K562 (cell line): ENCODE data around the gene ILF2. TPM values are rescaled to one million over a fixed set of nuclear protein-coding genes. Genes with fewer than 3 reads are reported as not detected.

Source experiments
- ATAC-seq: fragments of 200-7000 bp; cut with Tn5 transposase; 3 replicates; pipeline ENCODE4 v1.9.1; 2020; ENCODE audit warnings: moderate library complexity
- BruUV-seq: library from RNA; stranded (reverse); fragments of 400-500 nt; replicated peaks from 2 replicates; lab custom pipeline; 2021; lab: Mats Ljungman, UMichigan
- CTCF ChIA-PET: fragments of 300-600 bp; formaldehyde crosslinking; extraction: SDS; loops from one replicate; lab custom pipeline; 2021; ENCODE audit warnings: low intra/inter-chr PET ratio; lab: Yijun Ruan, JAX
- POLR2A ChIA-PET: fragments of 300-600, 350-650 bp; sonication (Branson Sonifier 250); formaldehyde crosslinking; extraction: SDS; loops from one replicate; lab custom pipeline; 2021; ENCODE audit warnings: antibody characterized with exemption, inconsistent platforms; lab: Yijun Ruan, JAX
- DNase-seq, 4 experiments: peaks; one replicate each; pipeline versions ENCODE4 v3.0.0 to v3.0.0-alpha.2; 2011 to 2018; ENCODE audit warnings: low spot score in 3 of 4, mixed read lengths in 3 of 4; ENCODE audit errors: extremely low read depth in 1 of 4
- FAIRE-seq: peaks from 2 replicates; lab custom pipeline; 2011; peaks lifted over from hg19 to GRCh38; lab: Jason Lieb, UNC
- H2AFZ ChIP-seq: 2 replicates; pipeline ENCODE4 v1.6.0; 2011; ENCODE audit warnings: low read depth, low read length, control low read depth, inconsistent platforms
- H3K27ac ChIP-seq: fragments of 200-600 bp; 3 replicates; pipeline ENCODE4 v1.8.0; 2011; ENCODE audit warnings: low read depth, mild to moderate bottlenecking, control low read depth, inconsistent platforms, low read length, moderate library complexity, mixed read lengths; ENCODE audit errors: extremely low read depth
- H3K27me3 ChIP-seq, 2 experiments: fragments of 300-600 bp in 1 of 2; 2 replicates in 1 of 2; 3 replicates in 1 of 2; pipeline versions ENCODE4 v1.6.0 to v1.8.0; 2011; ENCODE audit warnings: inconsistent platforms in 2 of 2, low read length in 2 of 2, mild to moderate bottlenecking in 1 of 2, mixed read lengths in 1 of 2, moderate library complexity in 1 of 2; ENCODE audit not compliant: control insufficient read depth in 2 of 2, insufficient read depth in 2 of 2
- H3K36me3 ChIP-seq: fragments of 300-600 bp; 3 replicates; pipeline ENCODE4 v1.8.0; 2011; ENCODE audit warnings: mild to moderate bottlenecking, low read length, inconsistent platforms; ENCODE audit not compliant: control insufficient read depth, insufficient read depth
- H3K4me1 ChIP-seq, 2 experiments: fragments of 200-600 bp in 1 of 2; replicated peaks in 1 of 2; 2 replicates in 1 of 2; 3 replicates in 1 of 2; pipeline versions ENCODE4 v1.5.1 to v1.8.0; 2011; ENCODE audit warnings: inconsistent platforms in 2 of 2, low read length in 2 of 2, mild to moderate bottlenecking in 1 of 2, mixed read lengths in 1 of 2, moderate library complexity in 1 of 2; ENCODE audit not compliant: control insufficient read depth in 2 of 2, insufficient read depth in 2 of 2
- H3K4me2 ChIP-seq: 2 replicates; pipeline ENCODE4 v1.6.1; 2011; ENCODE audit warnings: low read length, control low read depth, inconsistent platforms, mixed read lengths; ENCODE audit not compliant: insufficient read depth
- H3K4me3 ChIP-seq: fragments of 200-600 bp; sonication (generic), shearing (Covaris generic); 2 replicates; pipeline ENCODE4 v1.5.1; 2016; ENCODE audit warnings: control low read depth, inconsistent platforms
- H3K79me2 ChIP-seq: fragments of 200-600 bp; 3 replicates; pipeline ENCODE4 v1.8.0; 2011; ENCODE audit warnings: low read length, inconsistent platforms; ENCODE audit not compliant: control insufficient read depth, insufficient read depth
- H3K9ac ChIP-seq, 2 experiments: 2 replicates each; pipeline versions ENCODE4 v1.6.0 to v1.6.1; 2011; ENCODE audit warnings: low read depth in 2 of 2, low read length in 2 of 2, control low read depth in 1 of 2, inconsistent platforms in 1 of 2, mild to moderate bottlenecking in 1 of 2, mixed read lengths in 1 of 2; ENCODE audit not compliant: insufficient read depth in 1 of 2
- H3K9me1 ChIP-seq: one replicate; pipeline ENCODE4 v1.6.0; 2011; ENCODE audit warnings: inconsistent platforms, mild to moderate bottlenecking, low read length, moderate library complexity; ENCODE audit not compliant: control insufficient read depth, insufficient read depth
- H3K9me3 ChIP-seq: replicated peaks from 2 replicates; pipeline ENCODE4 v1.5.1; 2011; ENCODE audit warnings: low read depth, low read length, inconsistent platforms; ENCODE audit not compliant: control insufficient read depth, insufficient read depth
- H4K20me1 ChIP-seq: replicated peaks from 2 replicates; pipeline ENCODE4 v1.6.1; 2011; ENCODE audit warnings: low read length, inconsistent platforms, mixed read lengths; ENCODE audit not compliant: control insufficient read depth, insufficient read depth
- CHCHD3 ChIP-seq: fragments of 250-450 bp; sonication (Bioruptor Pico); IDR thresholded peaks from 2 replicates; pipeline ENCODE4 v2.1.2; 2022; ENCODE audit warnings: mild to moderate bottlenecking
- CHD4 ChIP-seq: fragments of 200-600 bp; sonication (generic); IDR thresholded peaks from 3 replicates; pipeline ENCODE4 v1.6.1; 2012; ENCODE audit warnings: low read depth, mild to moderate bottlenecking, mixed read lengths, low read length, inconsistent platforms; ENCODE audit not compliant: insufficient read depth, insufficient replicate concordance, poor library complexity, severe bottlenecking
- ELF4 ChIP-seq: fragments of 450-650 bp; formaldehyde crosslinking; IDR thresholded peaks from 2 replicates; pipeline ENCODE4 v1.4.0; 2022; ENCODE audit warnings: missing genetic modification characterization
- ESRRB ChIP-seq: fragments of 250-450 bp; sonication (Bioruptor Pico); IDR thresholded peaks from 2 replicates; pipeline ENCODE4 v1.5.0; 2020; ENCODE audit warnings: mild to moderate bottlenecking, moderate library complexity, borderline replicate concordance
- GATAD2A ChIP-seq: fragments of 450-650 bp; IDR thresholded peaks from 2 replicates; pipeline ENCODE4 v1.6.1; 2017
- KLF13 ChIP-seq: fragments of 450-650 bp; IDR thresholded peaks from 2 replicates; pipeline ENCODE4 v1.6.1; 2016; ENCODE audit warnings: missing genetic modification characterization, low read depth, mild to moderate bottlenecking, missing compliant biosample characterization, moderate library complexity, borderline replicate concordance
- MAFG ChIP-seq: fragments of 450-650 bp; conservative IDR thresholded peaks from 2 replicates; pipeline ENCODE4 v1.6.1; 2016; ENCODE audit warnings: missing genetic modification characterization, missing compliant biosample characterization
- MEIS2 ChIP-seq: fragments of 450-650 bp; IDR thresholded peaks from 2 replicates; pipeline ENCODE4 v1.6.1; 2014; ENCODE audit warnings: mild to moderate bottlenecking; ENCODE audit not compliant: partially characterized antibody
- NFE2 ChIP-seq: IDR thresholded peaks from 2 replicates; pipeline ENCODE4 v1.6.1; 2014; ENCODE audit warnings: antibody characterized with exemption, low read depth
- NKRF ChIP-seq: fragments of 450-650 bp; IDR thresholded peaks from 2 replicates; pipeline ENCODE4 v1.6.1; 2016; ENCODE audit warnings: borderline replicate concordance
- NR1H2 ChIP-seq: sonication (generic); formaldehyde crosslinking; IDR thresholded peaks from 2 replicates; pipeline ENCODE4 v1.4.0; 2020; ENCODE audit warnings: mild to moderate bottlenecking, missing genetic modification reagents
- NUFIP1 ChIP-seq: fragments of 450-650 bp; IDR thresholded peaks from 2 replicates; pipeline ENCODE4 v1.6.1; 2018; ENCODE audit not compliant: partially characterized antibody
- PURB ChIP-seq: sonication (generic); formaldehyde crosslinking; IDR thresholded peaks from 2 replicates; pipeline ENCODE4 v1.9.0; 2021; ENCODE audit warnings: low read depth, mild to moderate bottlenecking, missing genetic modification reagents
- SNAPC5 ChIP-seq: fragments of 250-450 bp; sonication (Bioruptor Pico); IDR thresholded peaks from 2 replicates; pipeline ENCODE4 v1.8.0; 2021; ENCODE audit warnings: moderate library complexity, mild to moderate bottlenecking, inconsistent platforms
- STAG1 ChIP-seq: sonication (generic); formaldehyde crosslinking; IDR thresholded peaks from 2 replicates; pipeline ENCODE4 v1.5.0; 2020; ENCODE audit warnings: missing genetic modification reagents, borderline replicate concordance
- TBL1XR1 ChIP-seq, 2 experiments: IDR thresholded peaks; 2 replicates each; pipeline ENCODE4 v1.6.1; 2012; ENCODE audit warnings: improper control_type of control experiment in 2 of 2, low read length in 2 of 2, mild to moderate bottlenecking in 1 of 2
- ZBTB8A ChIP-seq: fragments of 450-650 bp; IDR thresholded peaks from 2 replicates; pipeline ENCODE4 v1.6.1; 2018; ENCODE audit warnings: mild to moderate bottlenecking, moderate library complexity; ENCODE audit not compliant: partially characterized antibody
- ZNF316 ChIP-seq: fragments of 450-650 bp; IDR thresholded peaks from 2 replicates; pipeline ENCODE4 v1.6.1; 2016
- ZNF717 ChIP-seq: fragments of 250-450 bp; sonication (Bioruptor Pico); IDR thresholded peaks from 2 replicates; pipeline ENCODE4 v1.5.0; 2021
- ZNF764 ChIP-seq: fragments of 250-450 bp; sonication (Bioruptor Pico); IDR thresholded peaks from 2 replicates; pipeline ENCODE4 v1.4.0; 2020; ENCODE audit warnings: low read depth, mild to moderate bottlenecking, moderate library complexity
- WGBS: fragments of 100-300 bp; shearing (Covaris generic); methylation state at CpG from one replicate; pipeline ENCODE4 v1.1.6; 2016; ENCODE audit warnings: low coverage, mixed read lengths; ENCODE audit not compliant: insufficient coverage; ENCODE audit errors: missing lambda C conversion rate; 5-methylcytosine and 5-hydroxymethylcytosine counted together
- in situ Hi-C: fragments of 300-500 bp; cut with MboI; formaldehyde crosslinking; loops from 4 replicates; pipeline ENCODE4 v1.15.0; 2018; ENCODE audit warnings: inconsistent platforms, mixed read lengths
- intact Hi-C: fragments of 100-400 bp; cut with micrococcal nuclease; formaldehyde crosslinking; loops from 2 replicates; pipeline ENCODE4 v1.14.2; 2022
- polyA plus RNA-seq, 8 experiments: library from polyadenylated mRNA; depleted of rRNA in 4 of 8; stranded (reverse) in 5 of 8; unstranded in 3 of 8; fragments of >200 nt; fragmentation: Nextera tagmentation in 2 of 8; fragmentation: Illumina TruSeq in 1 of 8; extraction: Ambion mirVana in 2 of 8; extraction: Trizol in 1 of 8; gene quantifications; 2 replicates each; pipeline versions ENCODE4 v1.2.1 to v1.2.3, GENCODE V29; 2011 to 2014; ENCODE audit warnings: inconsistent platforms in 1 of 8, missing spikeins in 1 of 8
- total RNA-seq, 7 experiments: library from RNA; depleted of rRNA in 6 of 7; stranded (reverse); fragments of >200 nt in 6 of 7; fragmentation: Illumina TruSeq in 2 of 7; extraction: Trizol in 2 of 7; gene quantifications; 2 replicates each; pipeline versions ENCODE4 v1.2.1 to v1.2.3, GENCODE V29; 2011 to 2021; ENCODE audit warnings: low replicate concordance in 1 of 7
- TF ChIP-seq, protein P1 (sequence below): fragments of 250-450 bp; sonication (Bioruptor Pico); IDR thresholded peaks from 2 replicates; pipeline ENCODE4 v1.5.1; 2021; ENCODE audit warnings: mild to moderate bottlenecking

The ILF2 gene
- total and polyA plus RNA-seq, 9 of the 15 experiments (the other 6 are each of a cell fraction or from before 2014, with no cell fraction given), result 282 to 726 (median 474) TPM

GRCh38 chr1:153688276-153688675 is 17.5 kb upstream of the ILF2 start:
- POLR2A ChIA-PET, result interaction anchor here (1.4 kb wide), 1 partner anchor 10 kb away, joined by 4 read pairs; no protein-coding TSS in a partner anchor
- H3K27me3 ChIP-seq, result peaks cover 0 to 12% of the 10 kb centered on the region in 2 experiments; a peak in 1 of 5 replicates
- FAIRE-seq (no peak), DNase-seq (no peak), ATAC-seq (no peak)
- intact Hi-C loops, result no loop called here
- H3K4me1 ChIP-seq, result peaks cover 3 to 23% of the 10 kb centered on the region in 2 experiments; a peak in 4 of 5 replicates
- H3K4me3 ChIP-seq, result no peak overlapping the region
- H3K9ac ChIP-seq, result peak overlapping the region in 1 of 2 experiments; percentile 65; a peak in 1 of 4 replicates
- WGBS, result 54% methylated on average over 7 of the region's 7 CpGs
- no peaks in the 10 kb centered on the region for H3K9me3 ChIP-seq
- CTCF ChIA-PET, result no interaction called here
- H4K20me1 ChIP-seq, result no peaks in the 10 kb centered on the region
- no peaks in the 10 kb centered on the region for H3K79me2 ChIP-seq
- H3K9me1 ChIP-seq, result peaks cover 3% of the 10 kb centered on the region
- H3K36me3 ChIP-seq, result no peaks in the 10 kb centered on the region
- in situ Hi-C loops, result no loop called here
- H3K27ac ChIP-seq, result no peak overlapping the region; the same call in 2 of the 3 replicates
- BruUV-seq, result no TSS peak
- H2AFZ ChIP-seq, result peak overlapping the region; percentile 58; the same call in 1 of the 2 replicates
- no peak for TF ChIP-seq CHCHD3 (CRISPR knock-in tag)
- TF ChIP-seq NFE2, result peak; percentile 51; the same call in 1 of the 2 replicates
- TF ChIP-seq ZNF316, result peak; percentile 66
- TF ChIP-seq TBL1XR1 (IDR thresholded peaks at IDR 0.05; ENCODE audit: low read length in 2 of 2), result no peak
- no peak for TF ChIP-seq ZBTB8A
- no peak for TF ChIP-seq GATAD2A
- TF ChIP-seq NR1H2 (CRISPR knock-in tag), result no peak
- TF ChIP-seq PURB, result no peak
- no peak for TF ChIP-seq NKRF
- 0 out of 2 replicates have a peak, but pooled peaks have one; percentile 18 for TF ChIP-seq MAFG (tag)
- TF ChIP-seq STAG1 (CRISPR knock-in tag), result no peak
- TF ChIP-seq ELF4, result no peak
- no peak for TF ChIP-seq MEIS2
- TF ChIP-seq KLF13, result no peak
- TF ChIP-seq, protein P1, sequence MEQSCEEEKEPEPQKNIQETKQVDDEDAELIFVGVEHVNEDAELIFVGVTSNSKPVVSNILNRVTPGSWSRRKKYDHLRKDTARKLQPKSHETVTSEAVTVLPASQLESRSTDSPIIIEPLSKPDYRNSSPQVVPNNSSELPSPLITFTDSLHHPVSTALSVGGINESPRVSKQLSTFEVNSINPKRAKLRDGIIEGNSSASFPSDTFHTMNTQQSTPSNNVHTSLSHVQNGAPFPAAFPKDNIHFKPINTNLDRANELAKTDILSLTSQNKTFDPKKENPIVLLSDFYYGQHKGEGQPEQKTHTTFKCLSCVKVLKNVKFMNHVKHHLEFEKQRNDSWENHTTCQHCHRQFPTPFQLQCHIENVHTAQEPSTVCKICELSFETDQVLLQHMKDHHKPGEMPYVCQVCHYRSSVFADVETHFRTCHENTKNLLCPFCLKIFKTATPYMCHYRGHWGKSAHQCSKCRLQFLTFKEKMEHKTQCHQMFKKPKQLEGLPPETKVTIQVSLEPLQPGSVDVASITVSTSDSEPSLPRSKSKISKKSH (CRISPR knock-in tag), result no peak
- TF ChIP-seq CHD4, result no peak
- TF ChIP-seq ZNF717 (CRISPR knock-in tag), result no peak
- no peak for TF ChIP-seq ESRRB (CRISPR knock-in tag)
- no peak for TF ChIP-seq NUFIP1
- TF ChIP-seq SNAPC5, result no peak
- no peak for TF ChIP-seq ZNF764 (CRISPR knock-in tag)
- no peak overlapping the region for H3K4me2 ChIP-seq
